COR-L47 (cell line): ENCODE data around the gene TRIM13.
"Not testable (repeated sequence)": the region's sequence is repeated elsewhere in the genome, so short reads cannot be mapped to it uniquely, and the experiment has no call there.

ENCODE experiments used
- DNase-seq: peaks from one replicate; lab custom pipeline; 2025; lab: John Stamatoyannopoulos, UW

The TRIM13 gene

DNA sequence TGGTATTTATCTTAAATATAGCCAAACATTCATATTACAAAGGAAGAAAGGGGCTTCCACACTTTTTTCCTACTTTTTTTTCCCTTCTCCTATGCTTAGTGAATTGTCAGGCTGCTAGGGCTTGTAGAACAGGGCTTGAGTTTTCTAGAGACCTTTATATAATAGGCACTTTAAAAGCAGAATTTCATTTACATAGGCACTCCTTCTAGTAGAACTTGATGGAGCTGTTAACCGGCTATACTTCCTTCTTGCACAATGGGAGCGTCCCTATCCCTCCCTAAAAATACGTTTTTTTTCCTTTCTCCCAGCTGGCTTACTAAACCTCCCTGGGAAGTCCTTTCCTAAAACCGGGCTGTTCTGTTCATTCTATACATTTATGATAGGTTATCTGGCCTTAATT is 1.1 kb downstream of the TRIM13 start:
- DNase-seq, result no peak

- no peak for DNase-seq
These were observed 2.1 kb downstream of the TRIM13 start for GRCh38 chr13:49998714-49999624.

- DNase-seq, result no peak
These were observed 4.4 kb downstream of the TRIM13 start for GRCh38 chr13:50001287-50001686.

DNA sequence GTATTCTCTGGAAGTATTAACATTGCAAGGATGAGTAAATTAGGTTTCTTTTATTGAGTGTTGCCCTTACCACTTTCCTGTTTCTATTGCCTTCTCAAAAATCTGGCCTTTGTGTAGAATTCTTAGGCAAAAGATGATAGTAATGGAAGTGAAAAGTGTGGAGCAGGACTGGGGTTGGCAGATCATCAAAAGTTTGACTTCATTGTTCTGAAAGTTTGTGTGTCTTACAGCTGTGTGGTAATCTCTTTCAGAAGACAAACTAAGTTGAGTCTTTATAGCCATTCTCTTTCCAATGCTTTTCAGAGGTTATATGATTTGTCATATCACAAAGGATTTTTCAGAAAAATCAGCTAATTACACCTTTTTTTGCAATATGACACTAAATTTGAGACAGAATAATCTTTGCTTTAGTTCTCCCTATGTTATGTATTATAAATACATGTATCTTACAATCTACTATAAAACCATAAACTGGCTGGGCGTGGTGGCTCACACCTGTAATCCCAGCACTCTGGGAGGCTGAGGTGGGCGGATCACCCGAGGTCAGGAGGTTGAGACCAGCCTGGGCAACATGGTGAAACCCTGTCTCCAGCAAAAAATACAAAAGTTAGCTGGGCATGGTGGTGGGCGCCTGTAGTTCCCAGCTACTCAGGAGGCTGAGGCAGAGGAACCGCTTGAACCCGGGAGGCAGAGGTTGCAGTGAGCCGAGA is 9.7 kb downstream of the TRIM13 start:
- DNase-seq, result no peak

- no peak for DNase-seq
These were observed 14.6 kb downstream of the TRIM13 start for GRCh38 chr13:50011461-50011860.

- DNase-seq, result no peak
These were observed 15.7 kb downstream of the TRIM13 start for GRCh38 chr13:50012396-50013169.

- no peak for DNase-seq
These were observed 17.5 kb downstream of the TRIM13 start for GRCh38 chr13:50014386-50014785.

GRCh38 chr13:50015258-50015657 is 18.4 kb downstream of the TRIM13 start, which contains the start of gene KCNRG:
Gene KCNRG, plus strand, starts transcription at chr13:50015444. Its CDS starts 50 bp downstream, at chr13:50015494.
- DNase-seq, result no peak

DNA sequence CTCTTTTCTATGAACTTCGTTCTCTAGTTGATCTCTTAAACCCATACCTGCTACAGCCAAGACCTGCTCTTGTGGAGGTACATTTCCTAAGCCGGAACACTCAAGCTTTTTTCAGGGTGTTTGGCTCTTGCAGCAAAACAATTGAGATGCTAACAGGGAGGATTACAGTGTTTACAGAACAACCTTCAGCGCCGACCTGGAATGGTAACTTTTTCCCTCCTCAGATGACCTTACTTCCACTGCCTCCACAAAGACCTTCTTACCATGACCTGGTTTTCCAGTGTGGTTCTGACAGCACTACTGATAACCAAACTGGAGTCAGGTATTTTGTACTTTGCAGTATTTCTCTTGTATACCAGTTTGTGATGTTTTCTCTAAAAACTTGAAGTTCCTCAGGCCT is 18.9 kb downstream of the TRIM13 start:
- DNase-seq, result no peak

DNA sequence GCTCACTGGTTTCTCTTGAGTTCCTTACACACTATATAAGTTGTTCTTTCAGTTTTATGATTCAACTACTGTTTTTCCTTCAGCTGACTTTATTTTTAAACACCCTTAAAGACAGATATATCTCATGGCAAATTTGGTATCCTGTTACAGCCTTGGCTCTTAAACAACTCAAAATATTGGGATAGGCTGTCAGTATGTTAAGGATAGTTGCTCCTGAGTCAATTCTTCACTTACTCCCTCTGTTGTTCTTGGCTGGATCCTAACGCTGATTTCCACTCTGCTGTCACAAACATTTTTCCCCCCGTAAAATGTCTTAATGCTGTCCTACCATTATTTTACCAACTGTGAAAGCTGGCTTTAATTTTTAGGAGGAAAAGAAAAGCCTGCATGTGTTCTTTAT is 19.6 kb downstream of the TRIM13 start:
- DNase-seq, result no peak

- DNase-seq, result no peak
These were observed 21.0 kb downstream of the TRIM13 start for GRCh38 chr13:50017819-50018218.

- DNase-seq, result no peak
These were observed 28.6 kb downstream of the TRIM13 start for GRCh38 chr13:50025436-50025835.

DNA sequence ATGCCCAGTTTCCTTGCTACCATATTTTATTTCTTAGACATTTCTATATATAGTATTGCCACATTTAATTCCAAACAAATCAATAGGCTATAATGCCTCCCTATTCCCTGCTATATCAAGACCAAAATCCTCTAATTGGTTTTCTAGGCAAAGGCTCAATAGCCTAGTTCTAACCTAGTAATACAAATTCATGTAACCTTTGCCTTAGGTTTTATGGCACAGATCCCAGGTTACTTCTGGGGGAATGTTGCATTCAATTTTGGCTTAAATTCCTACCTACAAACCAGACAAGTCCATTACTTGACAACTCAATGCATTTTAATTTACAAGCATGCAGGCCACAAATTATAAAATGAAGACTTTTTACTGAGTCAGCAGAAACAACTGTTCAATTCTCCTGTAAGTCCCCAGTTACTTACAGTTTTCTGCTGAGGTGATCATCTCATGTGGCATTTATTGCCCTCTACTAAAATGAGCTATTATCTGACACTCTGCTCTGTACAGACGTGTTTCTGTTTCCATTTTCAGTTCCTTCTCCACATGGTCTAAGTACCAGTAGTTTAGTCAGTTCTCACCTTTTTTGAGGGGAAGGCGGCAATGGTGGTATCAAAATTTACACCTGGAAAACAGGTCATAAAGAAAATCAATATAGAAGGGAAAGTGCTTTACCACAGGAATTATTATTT is 30.1 kb downstream of the TRIM13 start:
- DNase-seq, result no peak

- DNase-seq, result no peak
These were observed 33.5 kb downstream of the TRIM13 start for GRCh38 chr13:50030315-50030714.

DNA sequence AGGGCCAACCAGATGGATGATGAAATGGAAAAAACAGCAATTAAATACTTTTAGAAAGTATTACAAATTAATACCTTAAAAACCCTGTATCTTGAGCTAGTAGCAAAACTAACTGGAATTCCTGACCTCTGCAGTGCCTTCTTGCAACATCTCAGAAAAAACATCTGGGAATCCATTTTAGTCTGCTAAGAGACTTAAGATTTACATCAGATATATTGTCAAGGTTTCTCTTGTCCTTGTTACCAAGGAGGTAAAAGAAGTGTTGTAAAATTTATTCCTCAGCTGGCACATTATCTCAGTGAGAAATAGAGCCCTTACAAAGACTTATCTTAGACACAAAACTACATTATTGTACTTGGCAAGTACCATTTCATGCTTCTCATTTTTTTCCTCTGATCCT is 36.9 kb downstream of the TRIM13 start:
- no peak for DNase-seq

DNA sequence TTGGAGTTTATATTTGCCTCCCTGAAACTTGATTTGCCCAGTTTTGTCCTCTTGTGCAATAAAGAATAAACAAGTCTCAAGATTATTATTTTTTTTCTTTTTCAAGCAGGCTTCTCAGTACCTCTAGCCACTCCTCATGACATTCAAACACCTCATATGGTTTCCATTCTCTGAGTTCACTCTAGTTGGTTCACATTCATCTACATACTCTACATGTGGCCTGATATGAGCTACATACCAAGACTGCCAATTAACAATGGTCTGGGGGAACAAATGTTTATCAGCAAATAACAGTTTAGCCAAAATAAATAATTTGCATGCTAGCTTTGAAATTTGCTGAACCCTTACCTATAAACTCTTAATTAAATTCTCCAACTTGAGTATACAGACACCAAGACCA is 40.9 kb downstream of the TRIM13 start:
- no peak for DNase-seq

DNA sequence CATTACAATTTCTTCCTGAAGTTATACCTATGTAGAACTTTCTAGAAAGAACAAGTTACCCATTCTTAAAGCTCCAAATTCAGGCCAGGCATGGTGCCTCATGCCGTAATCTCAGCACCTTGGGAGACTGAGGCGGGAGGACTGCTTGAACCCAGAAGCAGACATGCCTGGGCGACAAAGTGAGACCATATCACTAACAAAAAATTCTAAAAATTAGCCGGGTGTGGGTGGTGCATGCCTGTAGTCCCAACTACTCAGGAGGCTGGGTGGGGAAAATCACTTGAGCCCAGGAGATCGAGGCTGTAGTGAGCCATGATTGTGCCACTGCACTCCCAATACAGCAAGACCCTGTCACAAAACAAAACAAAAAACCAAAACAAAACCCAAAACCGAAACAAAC is 41.4 kb downstream of the TRIM13 start:
- no peak for DNase-seq

GRCh38 chr13:50052478-50052877 is 55.6 kb downstream of the TRIM13 start:
- DNase-seq, result no peak

DNA sequence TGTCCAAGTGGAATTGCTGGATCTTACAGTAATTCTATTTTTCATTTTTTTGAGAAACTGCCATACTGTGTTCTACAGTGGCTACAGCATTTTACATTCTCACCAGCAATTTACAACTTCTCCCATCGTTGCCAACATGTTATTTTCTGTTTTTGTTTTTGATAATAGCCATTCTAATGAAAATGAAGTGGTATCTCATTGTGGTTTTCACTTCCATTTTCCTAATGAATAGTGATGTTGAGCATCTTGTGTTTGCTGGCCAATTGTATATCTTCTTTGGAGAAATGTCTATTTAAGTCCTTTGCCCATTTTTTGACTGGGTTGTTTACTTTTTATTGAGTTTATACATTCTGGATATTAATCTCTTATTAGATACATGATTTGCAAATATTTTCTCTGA is 57.0 kb downstream of the TRIM13 start:
- DNase-seq, result no peak

- no peak for DNase-seq
These were observed 58.6 kb downstream of the TRIM13 start for GRCh38 chr13:50055454-50055853.

DNA sequence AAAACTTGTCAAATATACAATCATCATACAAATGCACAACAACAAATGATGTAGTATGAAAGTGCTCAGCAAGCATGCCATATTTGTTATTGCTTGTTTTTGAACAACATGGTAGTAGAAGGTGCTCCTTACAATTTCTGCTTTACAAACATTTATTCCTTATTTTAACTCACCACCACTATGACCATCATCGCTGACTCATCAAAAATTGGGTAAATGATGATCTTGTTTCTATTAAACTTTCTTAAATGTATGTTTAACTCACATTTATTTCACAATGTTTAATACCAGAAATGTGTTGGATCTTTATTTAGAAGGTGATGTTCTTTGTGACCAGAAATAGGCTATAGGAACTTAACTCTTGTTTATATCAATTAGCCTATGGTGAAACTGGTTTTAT is 63.9 kb downstream of the TRIM13 start:
- DNase-seq, result no peak

DNA sequence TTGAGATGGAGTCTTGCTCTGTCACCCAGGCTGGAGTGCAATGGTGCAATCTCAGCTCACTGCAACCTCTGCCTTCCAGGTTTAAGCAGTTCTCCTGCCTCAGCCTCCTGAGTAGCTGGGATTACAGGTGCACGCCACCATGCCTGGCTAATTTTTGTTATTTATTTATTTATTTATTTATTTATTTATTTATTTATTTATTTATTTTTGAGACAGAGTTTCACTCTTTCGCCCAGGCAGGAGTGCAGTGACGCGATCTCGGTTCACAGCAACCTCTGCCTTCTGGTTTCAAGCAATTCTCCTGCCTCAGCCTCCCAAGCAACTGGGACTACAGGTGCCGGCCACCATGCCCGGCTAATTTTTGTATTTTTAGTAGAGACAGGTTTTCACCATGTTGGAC is 65.5 kb downstream of the TRIM13 start:
- DNase-seq, result not testable (repeated sequence)
